Neural cell (in vitro differentiated cells): ENCODE data around the gene C5orf46. TPM values are rescaled to one million over a fixed set of nuclear protein-coding genes. Genes with fewer than 3 reads are reported as not detected.

ENCODE experiments used
- H2AFZ ChIP-seq: fragments of 200-600, 300-800 bp; sonication (generic), shearing (Covaris generic); 2 replicates; pipeline ENCODE4 v1.6.0; 2014; ENCODE audit warnings: low read depth, mild to moderate bottlenecking, antibody characterized with exemption, low read length, moderate library complexity
- H3F3A ChIP-seq: fragments of 200-600 bp; shearing (Covaris generic); 2 replicates; pipeline ENCODE4 v1.6.1; 2016; ENCODE audit warnings: mild to moderate bottlenecking, moderate library complexity, mixed read lengths, antibody characterized with exemption, low read length; ENCODE audit not compliant: insufficient read depth, poor library complexity, severe bottlenecking
- H3K27ac ChIP-seq: fragments of 200-600, 300-800 bp; sonication (generic), shearing (Covaris generic); 2 replicates; pipeline ENCODE4 v1.5.1; 2014; ENCODE audit warnings: mild to moderate bottlenecking, low read length, moderate library complexity
- H3K27me3 ChIP-seq: fragments of 300-800, 200-600 bp; sonication (generic), shearing (Covaris generic); 2 replicates; pipeline ENCODE4 v1.6.0; 2014; ENCODE audit warnings: mild to moderate bottlenecking, low read depth, low read length, moderate library complexity; ENCODE audit not compliant: insufficient read depth
- H3K36me3 ChIP-seq: fragments of 300-800, 200-600 bp; sonication (generic), shearing (Covaris generic); 2 replicates; pipeline ENCODE4 v1.5.1; 2014; ENCODE audit warnings: mild to moderate bottlenecking, antibody characterized with exemption, low read length, moderate library complexity; ENCODE audit not compliant: insufficient read depth
- H3K4me2 ChIP-seq: fragments of 300-800, 200-600 bp; sonication (generic), shearing (Covaris generic); 2 replicates; pipeline ENCODE4 v1.6.0; 2014; ENCODE audit warnings: mild to moderate bottlenecking, low read length
- H3K4me3 ChIP-seq: fragments of 300-800, 200-600 bp; sonication (generic), shearing (Covaris generic); 2 replicates; pipeline ENCODE4 v1.5.1; 2014; ENCODE audit warnings: mild to moderate bottlenecking, low read length, moderate library complexity
- H3K79me2 ChIP-seq: fragments of 200-600 bp; shearing (Covaris generic); replicated peaks from 2 replicates; pipeline ENCODE4 v1.6.0; 2014; ENCODE audit warnings: mild to moderate bottlenecking, low read length, moderate library complexity; ENCODE audit not compliant: insufficient read depth
- H3K9ac ChIP-seq: fragments of 300-800, 200-600 bp; sonication (generic), shearing (Covaris generic); 2 replicates; pipeline ENCODE4 v1.6.1; 2016; ENCODE audit warnings: mild to moderate bottlenecking, low read length, mixed read lengths
- H3K9me2 ChIP-seq: fragments of 200-600 bp; shearing (Covaris generic); 2 replicates; pipeline ENCODE4 v1.6.1; 2016; ENCODE audit warnings: mild to moderate bottlenecking, low read length, mixed read lengths; ENCODE audit not compliant: insufficient read depth
- H3K9me3 ChIP-seq: fragments of 200-600, 300-800 bp; sonication (generic), shearing (Covaris generic); 2 replicates; pipeline ENCODE4 v1.6.1; 2016; ENCODE audit warnings: mild to moderate bottlenecking, mixed run types, low read length, moderate library complexity, mixed read lengths
- H4K20me1 ChIP-seq: fragments of 200-600 bp; shearing (Covaris generic); 2 replicates; pipeline ENCODE4 v1.6.1; 2016; ENCODE audit warnings: mild to moderate bottlenecking, mixed run types; ENCODE audit not compliant: insufficient read depth
- CTCF ChIP-seq: fragments of 450-650 bp; IDR thresholded peaks from 2 replicates; pipeline ENCODE4 v1.5.1; 2014; ENCODE audit warnings: antibody characterized with exemption, mild to moderate bottlenecking, moderate library complexity; ENCODE audit not compliant: poor library complexity, severe bottlenecking
- EP300 ChIP-seq: fragments of 450-650 bp; conservative IDR thresholded peaks from 2 replicates; pipeline ENCODE4 v1.6.1; 2014; ENCODE audit warnings: antibody characterized with exemption, mild to moderate bottlenecking, moderate library complexity; ENCODE audit not compliant: poor library complexity, severe bottlenecking
- EZH2 ChIP-seq: fragments of 200-600, 300-800 bp; shearing (Covaris generic), sonication (generic); IDR thresholded peaks from 2 replicates; pipeline ENCODE4 v1.6.1; 2014; ENCODE audit warnings: antibody characterized with exemption, low read length, borderline replicate concordance, mild to moderate bottlenecking; ENCODE audit not compliant: insufficient read depth, poor library complexity, severe bottlenecking
- MXI1 ChIP-seq: fragments of 450-650 bp; conservative IDR thresholded peaks from 2 replicates; pipeline ENCODE4 v1.6.1; 2014; ENCODE audit warnings: antibody characterized with exemption, mild to moderate bottlenecking; ENCODE audit not compliant: poor library complexity, severe bottlenecking
- POLR2AphosphoS5 ChIP-seq: IDR thresholded peaks from 2 replicates; pipeline ENCODE4 v1.6.1; 2012
- RAD21 ChIP-seq: fragments of 450-650 bp; conservative IDR thresholded peaks from 2 replicates; pipeline ENCODE4 v1.6.1; 2014; ENCODE audit warnings: antibody characterized with exemption, mild to moderate bottlenecking, moderate library complexity
- REST ChIP-seq: IDR thresholded peaks from 2 replicates; pipeline ENCODE4 v1.6.1; 2012; ENCODE audit warnings: borderline replicate concordance
- SMC3 ChIP-seq: fragments of 450-650 bp; conservative IDR thresholded peaks from 2 replicates; pipeline ENCODE4 v1.6.1; 2014; ENCODE audit warnings: antibody characterized with exemption, mild to moderate bottlenecking, moderate library complexity; ENCODE audit not compliant: poor library complexity
- TAF1 ChIP-seq: IDR thresholded peaks from 2 replicates; pipeline ENCODE4 v1.6.1; 2012; ENCODE audit warnings: low read depth
- polyA plus RNA-seq: library from polyadenylated mRNA; depleted of rRNA; stranded (reverse); fragments of >200 nt; gene quantifications from 2 replicates; pipeline ENCODE4 v1.2.3, GENCODE V29; 2014

C5orf46 gene
- polyA plus RNA-seq, 1 donor from 2014 or later, result not detected

- Histone ChIP-seq H3K4me2 (no peak overlapping the region), H3K4me3 (no peak overlapping the region), H2AFZ (no peak overlapping the region), H3F3A (no peaks in the 10 kb centered on the region), H3K9me2 (no peaks in the 10 kb centered on the region), H3K9ac (no peak overlapping the region), H3K9me3 (no peaks in the 10 kb centered on the region), H3K27ac (no peak overlapping the region), H3K27me3 (no peaks in the 10 kb centered on the region), H3K79me2 (no peaks in the 10 kb centered on the region), H3K36me3 (no peaks in the 10 kb centered on the region), H4K20me1 (no peaks in the 10 kb centered on the region)
- TF ChIP-seq SMC3 (no peak), MXI1 (no peak), TAF1 (no peak), EP300 (no peak), POLR2AphosphoS5 (no peak), REST (no peak), CTCF (no peak), EZH2 (no peak)
These were observed 47.8 kb downstream of the C5orf46 start for GRCh38 chr5:147858565-147858964.

GRCh38 chr5:147857302-147858129, 48.8 kb downstream of the C5orf46 start:
- H3K36me3 ChIP-seq, result no peaks in the 10 kb centered on the region
- H3K9me3 ChIP-seq, result no peaks in the 10 kb centered on the region
- H3K9me2 ChIP-seq, result no peaks in the 10 kb centered on the region
- no peak overlapping the region for H3K4me2 ChIP-seq
- no peak overlapping the region for H3K27ac ChIP-seq
- no peaks in the 10 kb centered on the region for H3K27me3 ChIP-seq
- no peaks in the 10 kb centered on the region for H3K79me2 ChIP-seq
- no peak overlapping the region for H2AFZ ChIP-seq
- no peaks in the 10 kb centered on the region for H3F3A ChIP-seq
- no peak for TF ChIP-seq TAF1
- peak; percentile 81 for TF ChIP-seq SMC3
- TF ChIP-seq RAD21, result peak; percentile 82
- peak; percentile 84 for TF ChIP-seq CTCF
- no peak overlapping the region for H3K4me3 ChIP-seq
- no peak overlapping the region for H3K9ac ChIP-seq
- no peaks in the 10 kb centered on the region for H4K20me1 ChIP-seq
